Liver (tissue), 2 donors: ENCODE data around the gene ANKRD17.

Experiments
- YY1 ChIP-seq: IDR thresholded peaks from 2 replicates; pipeline ENCODE4 v1.6.1; 2016; ENCODE audit warnings: antibody characterized with exemption, mild to moderate bottlenecking
- TF ChIP-seq, protein P1 (sequence below): fragments of 150-350 bp; IDR thresholded peaks from 2 replicates; pipeline ENCODE4 v1.5.1; 2017; ENCODE audit warnings: improper control_type of control experiment, low read depth, low read length; ENCODE audit not compliant: missing input control
- TF ChIP-seq, protein P2 (sequence below): IDR thresholded peaks from 2 replicates; pipeline ENCODE4 v1.6.1; 2016; ENCODE audit warnings: antibody characterized with exemption
- donor health status: healthy.

DNA sequence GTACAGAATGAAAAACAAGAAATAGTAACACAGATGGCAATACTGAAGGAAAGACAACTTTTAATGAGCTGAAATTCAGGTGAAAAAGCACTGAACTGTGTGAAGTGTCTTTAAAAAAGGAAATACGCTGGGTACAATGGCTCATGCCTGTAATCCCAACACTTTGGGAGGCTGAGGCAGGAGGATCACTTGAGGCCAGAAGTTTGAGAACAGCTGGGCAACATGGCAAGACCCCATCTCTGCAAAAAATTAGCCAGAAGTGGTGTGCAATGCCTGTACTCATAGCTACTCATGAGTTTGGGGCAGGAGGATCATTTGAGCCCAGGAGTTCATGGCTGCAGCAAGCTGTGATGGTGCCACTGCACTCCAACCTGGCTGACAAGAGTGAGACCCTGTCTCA lies 129.3 kb downstream of the ANKRD17 start:
- TF ChIP-seq, protein P1, sequence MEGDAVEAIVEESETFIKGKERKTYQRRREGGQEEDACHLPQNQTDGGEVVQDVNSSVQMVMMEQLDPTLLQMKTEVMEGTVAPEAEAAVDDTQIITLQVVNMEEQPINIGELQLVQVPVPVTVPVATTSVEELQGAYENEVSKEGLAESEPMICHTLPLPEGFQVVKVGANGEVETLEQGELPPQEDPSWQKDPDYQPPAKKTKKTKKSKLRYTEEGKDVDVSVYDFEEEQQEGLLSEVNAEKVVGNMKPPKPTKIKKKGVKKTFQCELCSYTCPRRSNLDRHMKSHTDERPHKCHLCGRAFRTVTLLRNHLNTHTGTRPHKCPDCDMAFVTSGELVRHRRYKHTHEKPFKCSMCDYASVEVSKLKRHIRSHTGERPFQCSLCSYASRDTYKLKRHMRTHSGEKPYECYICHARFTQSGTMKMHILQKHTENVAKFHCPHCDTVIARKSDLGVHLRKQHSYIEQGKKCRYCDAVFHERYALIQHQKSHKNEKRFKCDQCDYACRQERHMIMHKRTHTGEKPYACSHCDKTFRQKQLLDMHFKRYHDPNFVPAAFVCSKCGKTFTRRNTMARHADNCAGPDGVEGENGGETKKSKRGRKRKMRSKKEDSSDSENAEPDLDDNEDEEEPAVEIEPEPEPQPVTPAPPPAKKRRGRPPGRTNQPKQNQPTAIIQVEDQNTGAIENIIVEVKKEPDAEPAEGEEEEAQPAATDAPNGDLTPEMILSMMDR: no peak
- TF ChIP-seq, protein P2, sequence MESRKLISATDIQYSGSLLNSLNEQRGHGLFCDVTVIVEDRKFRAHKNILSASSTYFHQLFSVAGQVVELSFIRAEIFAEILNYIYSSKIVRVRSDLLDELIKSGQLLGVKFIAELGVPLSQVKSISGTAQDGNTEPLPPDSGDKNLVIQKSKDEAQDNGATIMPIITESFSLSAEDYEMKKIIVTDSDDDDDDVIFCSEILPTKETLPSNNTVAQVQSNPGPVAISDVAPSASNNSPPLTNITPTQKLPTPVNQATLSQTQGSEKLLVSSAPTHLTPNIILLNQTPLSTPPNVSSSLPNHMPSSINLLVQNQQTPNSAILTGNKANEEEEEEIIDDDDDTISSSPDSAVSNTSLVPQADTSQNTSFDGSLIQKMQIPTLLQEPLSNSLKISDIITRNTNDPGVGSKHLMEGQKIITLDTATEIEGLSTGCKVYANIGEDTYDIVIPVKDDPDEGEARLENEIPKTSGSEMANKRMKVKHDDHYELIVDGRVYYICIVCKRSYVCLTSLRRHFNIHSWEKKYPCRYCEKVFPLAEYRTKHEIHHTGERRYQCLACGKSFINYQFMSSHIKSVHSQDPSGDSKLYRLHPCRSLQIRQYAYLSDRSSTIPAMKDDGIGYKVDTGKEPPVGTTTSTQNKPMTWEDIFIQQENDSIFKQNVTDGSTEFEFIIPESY: no peak
- no peak for TF ChIP-seq YY1
